Thymus (tissue), 14 donors: Measurements from ENCODE around the gene SPCS1. TPM values are rescaled to one million over a fixed set of nuclear protein-coding genes. Genes with fewer than 3 reads are reported as not detected.
"Not testable (repeated sequence)": the region's sequence is repeated elsewhere in the genome, so short reads cannot be mapped to it uniquely, and the experiment has no call there.

Experiments used
- DNase-seq, 9 donors: peaks; one replicate each; pipeline ENCODE4 v3.0.0-alpha.2; 2013; ENCODE audit warnings: low spot score in 9 of 9, low read depth in 6 of 9, missing footprints in 1 of 9
- H3K27ac ChIP-seq, 2 donors: one replicate each; pipeline ENCODE4 v1.5.1; 2013; ENCODE audit warnings: control low read depth in 1 of 2, low read depth in 1 of 2, low read length in 1 of 2, mild to moderate bottlenecking in 1 of 2, moderate library complexity in 1 of 2
- H3K27me3 ChIP-seq, 2 donors: one replicate each; pipeline ENCODE4 v1.5.1; 2013; ENCODE audit warnings: low read length in 1 of 2; ENCODE audit not compliant: control insufficient read depth in 2 of 2, insufficient read depth in 1 of 2
- H3K36me3 ChIP-seq, 2 donors: one replicate each; pipeline ENCODE4 v1.5.1; 2013; ENCODE audit warnings: low read length in 1 of 2, mild to moderate bottlenecking in 1 of 2, moderate library complexity in 1 of 2; ENCODE audit not compliant: control insufficient read depth in 2 of 2, insufficient read depth in 2 of 2
- H3K4me1 ChIP-seq, 2 donors: one replicate each; pipeline ENCODE4 v1.5.1; 2013; ENCODE audit warnings: low read length in 2 of 2; ENCODE audit not compliant: control insufficient read depth in 2 of 2, insufficient read depth in 2 of 2
- H3K4me3 ChIP-seq, 2 donors: one replicate each; pipeline ENCODE4 v1.5.1; 2013; ENCODE audit warnings: low read length in 2 of 2, control low read depth in 1 of 2, mild to moderate bottlenecking in 1 of 2
- H3K9me3 ChIP-seq, 2 donors: one replicate each; pipeline ENCODE4 v1.5.1; 2013; ENCODE audit warnings: low read length in 1 of 2, mild to moderate bottlenecking in 1 of 2; ENCODE audit not compliant: control insufficient read depth in 2 of 2, insufficient read depth in 1 of 2
- WGBS: extraction: QIAGEN DNeasy Blood & Tissue Kit; methylation state at CpG from one replicate; pipeline ENCODE4 v1.1.7; 2013; 5-methylcytosine and 5-hydroxymethylcytosine counted together
- long read RNA-seq, 10 donors: transcript quantifications; one replicate each; lab custom pipeline, GENCODE V29; 2026
- polyA plus RNA-seq: library from polyadenylated mRNA; stranded (reverse); fragments of 200-250 nt; gene quantifications from one replicate; pipeline ENCODE4 v1.2.3, GENCODE V29; 2013
- total RNA-seq: library from RNA; stranded (reverse); fragments of 120-200 nt; gene quantifications from one replicate; pipeline ENCODE4 v1.2.4, GENCODE V29; 2013
- donor health status: healthy.

Gene SPCS1
- total RNA-seq: 71.0 TPM
- 167 TPM for polyA plus RNA-seq
- long read RNA-seq, donor 1, full-length matches to known transcripts: 18 of 18 reads
- long read RNA-seq, donor 1, partial matches to known transcripts: 0 of 18 reads
- long read RNA-seq, donor 1, other reads (novel, unspliced or antisense): 0 of 18 reads
- long read RNA-seq, donor 2, full-length matches to known transcripts: 141 of 153 reads
- long read RNA-seq, donor 2, partial matches to known transcripts: 12 of 153 reads
- long read RNA-seq, donor 2, other reads (novel, unspliced or antisense): 0 of 153 reads
- long read RNA-seq, donor 3, full-length matches to known transcripts: 120 of 134 reads
- long read RNA-seq, donor 3, partial matches to known transcripts: 0 of 134 reads
- long read RNA-seq, donor 3, other reads (novel, unspliced or antisense): 14 of 134 reads
- long read RNA-seq, donor 4, full-length matches to known transcripts: 52 of 71 reads
- long read RNA-seq, donor 4, partial matches to known transcripts: 19 of 71 reads
- long read RNA-seq, donor 4, other reads (novel, unspliced or antisense): 0 of 71 reads
- long read RNA-seq, donor 5, full-length matches to known transcripts: 149 of 155 reads
- long read RNA-seq, donor 5, partial matches to known transcripts: 0 of 155 reads
- long read RNA-seq, donor 5, other reads (novel, unspliced or antisense): 6 of 155 reads
- long read RNA-seq, donor 6, full-length matches to known transcripts: 81 of 81 reads
- long read RNA-seq, donor 6, partial matches to known transcripts: 0 of 81 reads
- long read RNA-seq, donor 6, other reads (novel, unspliced or antisense): 0 of 81 reads
- long read RNA-seq, donor 7, full-length matches to known transcripts: 107 of 129 reads
- long read RNA-seq, donor 7, partial matches to known transcripts: 15 of 129 reads
- long read RNA-seq, donor 7, other reads (novel, unspliced or antisense): 7 of 129 reads
- long read RNA-seq, donor 8, full-length matches to known transcripts: 33 of 33 reads
- long read RNA-seq, donor 8, partial matches to known transcripts: 0 of 33 reads
- long read RNA-seq, donor 8, other reads (novel, unspliced or antisense): 0 of 33 reads
- long read RNA-seq, donor 9, full-length matches to known transcripts: 72 of 72 reads
- long read RNA-seq, donor 9, partial matches to known transcripts: 0 of 72 reads
- long read RNA-seq, donor 9, other reads (novel, unspliced or antisense): 0 of 72 reads
- long read RNA-seq, donor 10, full-length matches to known transcripts: 89 of 89 reads
- long read RNA-seq, donor 10, partial matches to known transcripts: 0 of 89 reads
- long read RNA-seq, donor 10, other reads (novel, unspliced or antisense): 0 of 89 reads

DNA sequence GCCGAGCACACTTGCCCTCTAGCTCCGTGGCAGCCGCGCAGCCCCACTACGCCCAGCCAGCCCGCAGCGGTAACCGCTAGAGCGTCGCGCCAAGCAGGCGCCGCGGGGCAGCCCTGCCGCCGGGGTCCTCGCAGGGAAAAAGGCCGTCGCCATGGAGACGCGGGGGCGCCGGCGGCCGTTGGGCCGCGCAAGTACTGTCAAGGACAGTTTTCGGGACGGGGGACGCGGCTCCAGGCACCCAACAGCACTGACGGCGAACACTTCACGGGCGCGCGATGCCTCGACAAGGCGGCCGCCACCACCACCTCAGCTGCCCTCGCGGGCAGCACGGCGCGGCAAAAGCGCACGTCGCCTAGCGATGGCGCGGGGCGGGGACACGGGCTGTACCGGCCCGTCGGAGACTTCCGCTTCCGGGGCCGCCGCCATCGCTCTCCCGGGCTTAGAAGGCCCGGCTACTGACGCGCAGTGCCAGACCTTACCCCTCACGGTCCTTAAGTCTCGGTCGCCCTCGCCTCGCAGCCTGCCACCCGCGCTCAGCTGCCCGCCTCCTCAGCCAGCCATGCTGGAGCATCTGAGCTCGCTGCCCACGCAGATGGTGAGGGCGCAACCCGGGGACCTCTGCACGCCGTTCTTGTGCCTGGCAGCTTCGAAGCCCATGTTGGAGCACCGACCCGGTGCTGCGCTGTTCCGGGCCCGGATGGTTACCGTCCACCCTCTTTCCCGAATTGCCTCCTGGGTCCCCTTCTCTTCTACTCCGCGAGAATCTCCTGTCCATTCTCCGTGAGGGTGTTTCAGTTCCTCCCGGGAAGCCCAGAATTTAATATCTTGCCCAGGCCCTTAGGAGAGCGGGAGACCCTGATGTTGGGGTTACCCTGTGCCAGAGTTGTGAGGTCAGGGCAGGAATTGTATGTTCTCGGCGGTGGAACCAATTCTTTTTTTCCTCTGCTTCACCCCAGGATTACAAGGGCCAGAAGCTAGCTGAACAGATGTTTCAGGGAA lies at the start of gene SPCS1, which contains the start of gene GLT8D1:
Gene SPCS1, plus strand, starts transcription at position 419 of the 999 bp plus-strand sequence. Its CDS starts 141 bp downstream, at position 560.
Gene GLT8D1, minus strand, starts transcription at position 104 of the 999 bp plus-strand sequence. CDS start 5,331 bp downstream, outside the sequence.
- H3K27ac ChIP-seq: peak within 1 kb of the TSS; percentile 55 to 92
- H3K27me3 ChIP-seq: no peaks in the 10 kb centered on the region
- H3K4me1 ChIP-seq: peaks cover 22 to 30% of the 10 kb centered on the region in 2 donors
- H3K9me3 ChIP-seq: no peaks in the 10 kb centered on the region
- under 1% methylated on average over 94 of the region's 94 CpGs for WGBS
- peaks cover 4 to 18% of the 10 kb centered on the region in 2 donors for H3K36me3 ChIP-seq
- peak within 1 kb of the TSS; percentile 71 to 81 for H3K4me3 ChIP-seq
- DNase-seq: peak; percentile 76 to 95 (median 90)

DNA sequence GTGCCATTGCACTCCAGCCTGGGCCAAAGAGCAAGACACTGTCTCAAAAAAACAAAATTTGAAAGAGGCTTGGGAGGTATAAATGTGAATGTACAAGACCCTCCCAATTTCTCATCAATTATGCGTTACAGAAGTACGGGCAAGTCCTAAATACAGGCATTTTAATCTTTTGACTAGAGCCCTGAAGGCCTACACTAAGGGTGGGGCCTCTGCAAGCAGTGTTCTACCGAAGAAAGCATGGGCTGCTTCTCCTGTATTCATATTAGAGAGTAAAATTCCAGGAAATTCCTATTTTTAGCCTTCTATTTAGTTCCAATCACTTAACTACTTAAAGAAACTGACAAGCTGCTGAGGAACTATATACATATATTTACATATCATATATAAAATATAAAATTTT lies 45.9 kb upstream of the SPCS1 start:
- DNase-seq: no peak
- Histone ChIP-seq H3K9me3 (no peaks in the 10 kb centered on the region), H3K36me3 (peaks cover 37 to 84% of the 10 kb centered on the region in 2 donors), H3K27ac (no peak overlapping the region), H3K4me3 (no peak overlapping the region), H3K27me3 (no peaks in the 10 kb centered on the region), H3K4me1 (no peaks in the 10 kb centered on the region)
- 98% methylated on average over 3 of the region's 3 CpGs for WGBS

DNA sequence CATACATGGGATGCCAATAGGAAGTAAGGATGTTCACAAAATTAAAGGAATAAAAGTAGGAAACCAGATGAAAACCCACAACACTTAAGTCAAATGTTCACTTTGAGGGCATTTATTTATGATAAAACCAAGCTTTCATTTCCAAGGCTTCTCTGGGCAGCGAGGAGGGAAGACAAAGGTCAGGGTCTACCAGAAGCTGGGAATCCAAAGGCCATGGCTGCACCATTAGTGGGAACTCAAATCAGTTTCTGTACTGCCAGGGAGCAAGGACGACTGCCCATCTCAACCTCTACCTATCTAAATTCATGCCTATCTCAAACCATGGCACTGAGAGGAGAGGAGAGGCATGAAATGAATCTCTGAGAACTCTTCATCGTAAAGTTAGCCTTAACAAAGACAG lies 42.8 kb upstream of the SPCS1 start:
- H3K4me1 ChIP-seq: no peaks in the 10 kb centered on the region
- no peak overlapping the region for H3K4me3 ChIP-seq
- H3K36me3 ChIP-seq: peaks cover 35 to 81% of the 10 kb centered on the region in 2 donors
- no peaks in the 10 kb centered on the region for H3K27me3 ChIP-seq
- no peak overlapping the region for H3K27ac ChIP-seq
- no peaks in the 10 kb centered on the region for H3K9me3 ChIP-seq
- 94% methylated on average over 3 of the region's 3 CpGs for WGBS
- no peak for DNase-seq

DNA sequence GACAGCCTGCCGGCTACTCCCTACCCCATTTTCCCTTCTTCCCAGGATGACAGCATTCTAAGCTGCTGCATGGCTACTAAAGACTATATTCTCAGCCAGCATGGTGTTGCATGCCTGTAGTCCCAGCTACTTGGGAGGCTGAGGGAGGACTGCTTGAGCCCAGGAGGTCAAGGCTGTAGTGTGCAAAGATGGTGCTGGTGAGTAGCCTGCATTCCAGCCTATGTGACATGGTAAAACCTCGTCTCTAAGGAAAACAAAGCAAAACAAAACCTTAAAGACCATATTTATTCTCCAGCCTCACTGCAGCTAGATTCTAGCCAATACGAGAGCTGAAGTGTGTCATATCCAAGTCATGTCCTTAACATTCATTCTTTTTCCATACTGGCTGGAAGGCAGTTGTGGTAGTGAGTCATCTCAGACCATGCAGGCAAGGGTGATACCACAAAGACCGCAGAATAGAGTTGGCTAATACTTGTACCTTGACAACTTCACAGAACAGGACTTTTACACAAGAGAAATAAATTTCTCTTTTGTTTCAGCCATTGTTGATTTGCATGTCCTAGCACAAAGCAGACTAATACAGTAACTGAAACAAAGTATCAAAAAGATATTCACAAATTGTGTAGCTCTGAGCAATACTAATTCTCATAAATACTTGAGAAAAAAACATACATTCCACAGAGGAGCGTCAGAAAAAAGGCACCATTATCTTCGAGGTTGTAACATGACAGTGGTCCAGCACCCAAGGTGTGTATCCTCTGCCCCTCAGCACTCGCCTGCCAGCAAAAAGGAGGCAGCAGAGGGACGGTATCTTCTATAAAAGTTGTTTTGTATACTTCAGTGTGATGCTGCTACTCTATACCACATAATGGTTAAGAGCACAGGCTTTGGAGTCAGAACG lies 35.0 kb upstream of the SPCS1 start:
- Histone ChIP-seq H3K9me3 (no peaks in the 10 kb centered on the region), H3K4me1 (no peaks in the 10 kb centered on the region), H3K36me3 (peaks cover 37 to 79% of the 10 kb centered on the region in 2 donors), H3K27ac (no peak overlapping the region), H3K4me3 (no peak overlapping the region), H3K27me3 (no peaks in the 10 kb centered on the region)
- WGBS: 96% methylated on average over 9 of the region's 9 CpGs
- DNase-seq: no peak

DNA sequence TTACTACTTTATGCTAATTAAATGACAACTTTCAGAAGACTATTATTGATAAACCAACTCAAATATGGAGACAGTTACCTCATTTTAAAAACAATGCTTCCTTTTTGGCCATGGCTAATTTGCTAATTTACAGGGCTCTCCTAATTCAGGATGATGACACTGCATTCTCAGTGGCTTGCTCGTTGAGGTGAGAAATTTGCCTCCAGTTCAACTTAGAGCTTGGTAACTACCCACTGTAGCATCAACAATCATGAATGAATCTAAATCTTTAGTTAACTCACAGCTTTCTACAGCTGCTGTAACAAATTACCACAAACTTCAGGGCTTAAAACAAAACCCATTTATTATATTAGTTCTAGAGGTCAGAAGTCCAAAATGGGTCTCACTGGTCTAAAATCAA lies 34.2 kb upstream of the SPCS1 start:
- Histone ChIP-seq H3K27me3 (no peaks in the 10 kb centered on the region), H3K4me1 (no peaks in the 10 kb centered on the region), H3K36me3 (peaks cover 39 to 82% of the 10 kb centered on the region in 2 donors), H3K4me3 (no peak overlapping the region), H3K9me3 (no peaks in the 10 kb centered on the region), H3K27ac (no peak overlapping the region)
- no peak for DNase-seq
- WGBS: 93% methylated on average over 1 of the region's 1 CpG

DNA sequence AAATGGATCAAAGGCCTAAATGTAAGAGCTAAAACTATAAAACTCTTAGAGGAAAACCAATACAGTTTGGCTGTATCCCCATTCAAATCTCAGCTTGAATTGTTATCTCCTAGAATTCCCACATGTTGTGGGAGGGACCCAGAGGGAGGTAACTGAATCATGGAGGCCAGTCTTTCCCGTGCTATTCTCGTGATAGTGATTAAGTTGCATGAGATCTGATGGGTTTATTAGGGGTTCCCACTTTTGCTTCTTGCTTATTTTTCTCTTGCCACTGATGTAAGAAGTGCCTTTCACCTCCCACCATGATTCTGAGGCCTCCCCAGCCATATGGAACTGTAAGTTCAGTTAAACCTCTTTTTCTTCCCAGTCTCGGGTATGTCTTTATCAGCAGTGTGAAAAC lies 29.7 kb upstream of the SPCS1 start:
- not testable (repeated sequence) for H3K4me3 ChIP-seq, H3K27ac ChIP-seq, H3K4me1 ChIP-seq, DNase-seq, H3K27me3 ChIP-seq, H3K9me3 ChIP-seq
- peaks cover 39 to 79% of the 10 kb centered on the region in 2 donors for H3K36me3 ChIP-seq
- WGBS: 98% methylated on average over 3 of the region's 3 CpGs

DNA sequence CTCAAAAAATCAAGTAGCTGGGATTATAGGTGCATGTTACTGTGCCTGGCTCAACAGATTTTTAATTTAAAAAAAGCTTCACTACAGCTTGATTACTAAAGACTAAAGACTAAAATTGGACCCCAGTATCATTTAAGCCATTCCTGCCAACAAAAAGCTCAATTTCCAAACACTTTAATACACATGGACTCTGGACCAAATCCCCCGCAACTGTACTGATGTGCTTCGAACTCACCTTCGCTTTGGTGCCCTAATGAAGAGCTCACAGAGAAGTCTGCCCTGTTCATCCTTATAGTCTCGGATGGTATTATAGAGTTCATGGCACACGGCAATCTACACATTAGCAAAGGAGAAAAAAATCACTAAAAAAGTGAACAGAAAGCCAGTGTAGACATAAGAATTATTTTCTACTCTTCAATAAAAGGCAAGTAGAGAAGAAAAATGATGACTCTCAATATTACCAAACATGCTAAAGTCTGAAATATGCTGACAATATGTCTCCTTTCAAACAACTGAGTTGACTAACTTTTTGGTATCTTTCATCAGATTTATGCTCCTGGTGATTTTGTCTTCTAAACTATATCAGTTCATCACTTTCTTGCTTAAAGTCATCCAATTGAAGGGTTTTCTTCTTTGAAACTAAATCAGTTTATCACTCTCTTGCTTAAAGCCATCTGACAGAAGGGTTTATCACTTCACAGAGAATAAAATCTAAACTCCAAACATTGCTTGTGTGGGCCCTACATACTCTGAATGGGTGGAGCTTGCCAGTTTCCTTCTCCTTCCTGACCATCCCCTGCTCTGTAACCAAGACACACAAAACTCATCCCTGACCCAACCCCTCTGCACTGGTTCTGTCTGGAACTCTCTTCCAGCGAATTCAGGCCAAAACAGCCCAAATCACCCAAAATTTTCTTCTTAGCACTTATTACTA lies 27.4 kb upstream of the SPCS1 start:
- Histone ChIP-seq H3K27me3 (no peaks in the 10 kb centered on the region), H3K36me3 (peaks cover 26 to 61% of the 10 kb centered on the region in 2 donors), H3K4me1 (peaks cover 0 to 2% of the 10 kb centered on the region in 2 donors), H3K9me3 (no peaks in the 10 kb centered on the region), H3K27ac (no peak overlapping the region), H3K4me3 (no peak overlapping the region)
- no peak for DNase-seq
- 97% methylated on average over 6 of the region's 6 CpGs for WGBS
